ENCODE measurements around the gene TCF4. TPM values are rescaled to one million over a fixed set of nuclear protein-coding genes. Genes with fewer than 3 reads are reported as not detected.

TCF4 gene
- total RNA-seq, 1 donor from 2014 or later = 459 TPM

DNA sequence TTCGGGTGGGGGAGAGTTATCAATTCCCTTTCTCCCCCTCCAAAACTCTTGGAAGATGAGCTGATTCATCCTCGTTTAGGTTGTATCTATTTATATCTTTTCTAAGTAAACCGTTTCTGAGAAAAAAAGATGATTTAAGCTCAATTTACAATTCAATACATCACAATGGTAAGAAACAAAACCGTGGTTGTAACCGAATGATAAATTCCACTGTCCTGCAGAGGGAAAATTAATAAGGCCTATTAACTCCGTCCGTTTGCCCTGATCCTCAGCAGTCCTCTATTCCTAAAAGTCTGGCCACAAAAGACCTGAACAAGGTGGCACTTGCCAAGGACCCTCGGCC lies 286.2 kb downstream of the TCF4 start:
- DNase-seq (ENCODE audit: low read depth in 2 of 2) = no peak

DNA sequence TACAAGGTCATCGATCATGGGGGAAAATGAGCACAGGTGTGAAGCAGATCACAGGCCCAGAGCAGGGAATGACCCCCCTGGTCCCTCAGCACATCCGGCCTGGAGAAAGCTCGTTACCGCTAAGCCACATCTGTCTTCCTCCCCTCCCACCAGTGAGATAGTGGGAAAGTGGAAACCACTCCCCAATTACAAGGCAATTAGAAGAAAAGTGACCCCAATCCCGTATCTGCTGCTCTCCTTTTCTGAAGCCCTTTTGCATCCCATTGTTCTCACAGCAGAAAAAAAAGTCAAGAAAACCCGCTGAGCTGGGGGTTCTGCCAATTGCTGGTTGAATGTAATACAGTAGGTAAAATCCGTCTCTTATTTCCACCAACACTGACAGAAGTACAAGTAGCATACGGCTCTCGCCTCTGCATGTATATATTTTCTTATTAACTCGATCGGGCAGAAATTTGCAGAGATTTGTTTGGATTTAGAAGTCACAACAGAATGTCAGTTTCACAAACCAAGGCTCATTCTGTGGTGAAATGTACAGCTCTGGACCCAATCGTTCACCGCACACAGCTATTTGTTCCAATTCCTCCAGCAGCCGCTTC lies 287.0 kb downstream of the TCF4 start:
- DNase-seq (ENCODE audit: low read depth in 2 of 2) = no peak

DNA sequence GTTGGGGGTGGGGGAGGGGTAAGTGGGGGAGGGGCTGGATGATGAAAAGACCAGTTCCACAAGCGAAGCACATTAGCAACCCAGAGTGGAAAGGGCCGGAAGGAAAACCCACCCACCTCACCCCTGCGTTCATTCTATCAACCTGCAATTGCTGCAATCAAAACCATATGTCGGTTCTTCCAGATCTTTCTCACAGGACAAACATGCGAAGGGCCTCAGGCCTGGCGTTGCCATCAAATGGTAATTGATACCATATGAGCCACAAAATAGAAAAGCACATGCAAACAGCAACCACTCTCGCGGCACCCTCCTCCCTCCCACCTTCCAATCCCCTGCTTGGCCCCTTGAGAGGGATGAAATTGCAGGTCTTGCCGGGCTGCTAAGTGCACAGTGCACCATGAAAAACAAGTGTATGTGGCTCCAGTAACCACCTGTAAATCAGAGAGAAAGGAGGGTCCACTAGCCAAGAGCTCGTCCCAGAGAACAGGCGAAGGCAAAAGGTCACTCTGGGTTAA lies 287.5 kb downstream of the TCF4 start:
- no peak for DNase-seq (ENCODE audit: low read depth in 2 of 2)

DNA sequence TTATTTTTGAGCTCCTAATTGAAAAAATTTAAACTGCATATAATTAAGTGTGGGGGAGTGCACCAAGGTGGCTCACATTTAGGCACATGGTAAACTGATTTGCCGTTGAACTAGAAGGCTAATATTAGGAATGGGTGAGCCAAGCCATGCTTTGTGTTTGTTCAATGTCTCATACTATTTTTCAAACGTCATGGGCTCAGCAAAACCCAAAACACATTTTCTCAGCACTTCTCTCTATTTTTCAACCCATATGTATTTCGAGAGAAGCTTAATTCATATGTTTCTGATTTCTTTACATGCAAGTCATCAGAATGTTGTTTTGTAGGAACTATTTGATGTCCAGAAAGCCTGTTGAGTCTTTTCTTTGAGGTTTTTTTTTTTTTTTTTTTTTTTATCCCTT lies 291.2 kb downstream of the TCF4 start:
- no peak for DNase-seq (ENCODE audit: low read depth in 2 of 2)

DNA sequence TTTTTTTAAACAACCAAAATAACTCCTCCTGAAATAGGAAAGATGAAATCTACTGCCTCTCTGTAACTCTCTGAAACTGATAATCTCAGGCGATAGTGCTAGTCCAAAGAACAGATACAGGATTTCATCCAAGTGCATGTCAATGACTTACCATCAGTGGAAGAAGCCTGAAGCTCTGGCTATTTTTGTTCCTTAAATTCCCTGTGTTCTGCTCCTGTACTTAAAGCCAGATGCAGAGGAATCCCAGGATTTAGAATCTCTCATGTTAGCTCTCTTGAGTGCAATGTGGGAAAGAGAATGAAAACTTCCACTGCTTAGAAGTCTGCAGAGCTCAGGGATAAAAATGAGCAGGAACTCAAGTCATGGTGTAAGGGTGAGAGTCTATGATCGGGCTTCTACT lies 291.9 kb downstream of the TCF4 start:
- DNase-seq (ENCODE audit: low read depth in 2 of 2) = no peak

DNA sequence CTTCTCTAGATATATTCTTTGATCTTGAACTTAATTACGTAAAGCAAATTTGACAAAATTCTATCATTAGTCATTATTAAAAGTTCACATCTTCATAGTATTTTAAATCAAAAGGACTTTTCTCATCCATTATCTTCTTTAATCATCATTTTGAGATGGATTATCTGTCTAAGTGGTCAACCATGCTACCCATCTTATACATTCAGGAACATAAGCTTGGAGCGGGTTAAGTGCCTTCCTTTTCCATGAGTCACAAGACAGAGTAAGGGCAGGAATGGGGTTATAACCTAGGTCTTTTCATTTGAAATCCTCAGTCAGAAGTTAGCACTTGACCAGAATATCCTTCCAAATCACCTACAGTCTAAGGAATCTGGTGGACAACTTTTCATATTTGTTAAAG lies 297.1 kb downstream of the TCF4 start:
- no peak for DNase-seq (ENCODE audit: low read depth in 2 of 2)

DNA sequence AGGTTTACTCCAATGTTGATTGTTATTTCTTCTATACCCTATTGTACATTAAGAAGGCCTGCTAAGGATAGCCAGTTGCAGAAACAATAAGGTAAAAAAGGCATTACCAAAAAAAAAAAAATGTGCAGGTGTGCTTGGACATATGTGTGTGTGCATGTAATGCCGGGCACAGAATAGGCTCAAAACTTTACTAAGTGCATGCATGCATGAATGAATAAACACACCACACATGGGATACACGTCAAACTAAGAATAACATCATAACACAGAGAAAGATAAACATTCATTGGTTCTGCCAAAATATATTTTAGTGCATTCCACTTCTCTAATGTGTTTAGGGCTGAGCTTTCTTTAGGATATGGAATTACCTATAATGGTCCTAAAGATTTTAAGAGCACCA lies 298.2 kb downstream of the TCF4 start:
- no peak for DNase-seq (ENCODE audit: low read depth in 2 of 2)

DNA sequence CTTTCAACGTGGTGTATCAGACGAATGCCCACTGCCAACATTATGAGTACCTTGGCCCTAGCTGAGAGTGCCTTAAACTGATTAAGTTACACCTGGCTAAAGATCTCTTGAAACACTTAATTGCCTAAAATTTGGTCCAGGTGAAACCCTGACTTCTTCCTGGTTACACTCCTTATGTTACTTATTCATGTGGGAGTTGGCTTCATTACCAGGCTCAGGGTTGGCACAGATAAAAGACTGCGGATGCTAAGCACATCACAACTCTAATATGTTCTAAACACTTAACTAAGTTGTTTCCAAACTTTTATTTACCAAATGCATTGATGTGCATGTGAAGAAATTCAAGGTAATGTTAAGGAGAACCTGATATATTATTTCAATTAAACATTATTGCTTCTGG lies 298.9 kb downstream of the TCF4 start:
- DNase-seq (ENCODE audit: low read depth in 2 of 2) = no peak

DNA sequence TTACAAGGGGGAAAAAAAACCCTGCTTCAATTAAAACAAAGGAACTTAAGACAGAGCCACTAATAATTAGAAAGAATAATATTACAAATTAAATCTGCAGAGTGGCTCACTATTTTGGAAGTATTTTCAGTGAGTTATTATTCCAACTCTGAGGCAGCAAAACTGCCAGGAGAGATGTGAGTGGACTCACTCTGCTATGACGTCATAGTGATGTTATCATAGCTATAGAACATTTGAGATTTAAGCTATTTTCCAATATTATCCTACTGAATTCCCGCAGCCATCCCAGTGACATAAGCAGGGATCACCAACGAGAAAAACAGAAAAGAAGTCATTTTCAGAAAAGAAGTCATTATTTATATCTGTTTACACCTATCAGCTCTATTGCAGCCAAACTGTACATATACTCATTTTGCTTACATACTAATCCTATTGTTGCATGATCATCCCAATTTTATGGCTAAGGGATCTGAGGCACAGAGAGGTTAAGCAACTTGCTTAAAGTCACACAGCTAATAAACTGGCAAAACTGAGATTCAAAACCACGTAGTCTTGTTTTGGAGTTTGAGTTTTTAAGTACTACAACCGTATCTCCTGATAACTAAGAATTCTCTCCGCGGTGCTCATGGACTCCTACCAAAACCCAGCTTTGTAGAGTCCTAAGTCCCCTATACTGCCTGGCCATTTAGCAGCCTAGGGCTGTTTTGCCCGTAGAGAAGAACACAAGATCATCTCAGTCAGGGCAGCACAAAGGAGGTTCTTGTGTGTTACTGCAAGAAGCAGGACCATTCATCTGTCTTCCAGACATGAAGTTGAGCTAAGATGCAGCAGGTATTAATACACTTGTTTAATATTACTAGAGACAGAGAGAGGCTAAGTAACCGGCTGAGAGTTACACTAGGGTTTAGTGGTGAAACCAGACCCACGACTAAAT lies 299.8 kb downstream of the TCF4 start:
- DNase-seq (ENCODE audit: low read depth in 2 of 2) = no peak

DNA sequence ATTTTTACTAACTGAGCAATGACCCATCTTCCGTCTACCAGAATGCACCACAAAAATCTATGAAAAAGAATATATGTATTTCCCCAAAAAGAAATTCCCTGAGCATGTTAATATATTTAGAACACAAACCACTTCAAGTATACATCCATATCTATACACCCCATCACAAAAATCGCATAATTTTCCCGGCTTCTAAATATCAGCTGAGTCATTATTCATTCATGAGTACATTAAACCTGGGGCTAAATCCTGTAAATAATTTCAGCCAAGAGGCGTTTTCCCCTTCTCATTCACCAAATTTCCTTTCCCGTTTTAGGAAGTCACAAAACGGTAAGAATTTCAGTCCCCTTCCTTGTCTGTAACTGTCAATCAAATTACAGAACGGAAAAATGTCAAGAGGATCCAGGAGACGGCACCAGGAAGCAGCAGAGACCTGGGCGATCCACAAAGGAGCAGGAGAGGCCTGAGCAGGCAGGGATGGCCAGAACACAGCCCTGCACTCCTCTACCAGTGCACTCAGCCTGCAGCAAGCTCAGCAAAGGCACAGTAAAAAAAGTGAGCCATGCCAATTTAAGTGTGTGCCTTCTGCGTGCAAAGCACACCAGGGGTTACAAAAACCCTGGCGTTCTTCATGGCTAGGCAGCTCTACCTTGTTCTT lies 300.7 kb downstream of the TCF4 start:
- no peak for DNase-seq (ENCODE audit: low read depth in 2 of 2)

DNA sequence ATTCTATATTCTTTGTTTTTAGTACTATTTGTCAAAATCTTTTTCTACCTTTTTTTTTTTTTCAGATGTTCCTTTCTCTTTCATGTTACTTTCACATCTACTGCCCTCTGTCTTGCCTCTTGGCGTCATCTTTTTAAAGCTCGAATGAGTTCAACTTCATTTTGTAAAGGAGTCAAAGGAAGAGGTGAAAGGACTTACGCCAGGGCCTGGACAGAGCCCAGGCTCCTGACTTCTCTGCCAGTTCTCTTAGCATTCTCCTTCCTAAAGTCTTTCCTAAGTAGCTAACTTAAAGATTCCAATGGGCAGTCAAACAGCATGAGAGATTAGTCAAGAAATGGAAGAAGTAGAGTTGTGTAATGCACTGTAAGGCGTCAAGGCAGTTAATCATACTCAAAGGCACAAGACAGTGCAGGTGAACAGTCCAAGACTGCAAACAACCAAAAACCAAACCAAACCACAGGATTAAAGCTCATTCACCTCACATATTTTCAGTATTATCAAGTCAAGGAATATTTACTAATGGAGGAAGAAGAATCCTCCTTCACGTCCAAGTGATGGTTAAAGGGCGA lies 301.7 kb downstream of the TCF4 start:
- DNase-seq (ENCODE audit: low read depth in 2 of 2) = no peak

DNA sequence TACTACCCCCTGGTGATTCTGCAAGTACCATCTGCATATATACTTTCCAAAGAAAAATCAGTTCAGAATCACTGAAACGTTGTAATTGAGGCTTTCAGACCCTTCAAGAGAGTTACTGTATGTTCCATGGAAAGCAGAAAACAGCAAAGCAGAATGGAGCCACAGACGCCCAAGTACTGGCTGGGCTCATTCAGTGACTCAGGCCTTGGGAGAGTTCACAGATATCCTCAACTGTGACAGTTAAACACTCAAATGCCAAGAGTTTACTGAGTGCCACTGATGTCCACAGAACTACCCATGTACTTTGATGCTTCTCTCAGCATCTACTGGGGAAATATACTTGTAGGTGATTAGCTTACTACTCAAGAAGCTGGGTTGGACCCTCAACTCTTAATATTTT lies 303.4 kb downstream of the TCF4 start:
- no peak for DNase-seq (ENCODE audit: low read depth in 2 of 2)

DNA sequence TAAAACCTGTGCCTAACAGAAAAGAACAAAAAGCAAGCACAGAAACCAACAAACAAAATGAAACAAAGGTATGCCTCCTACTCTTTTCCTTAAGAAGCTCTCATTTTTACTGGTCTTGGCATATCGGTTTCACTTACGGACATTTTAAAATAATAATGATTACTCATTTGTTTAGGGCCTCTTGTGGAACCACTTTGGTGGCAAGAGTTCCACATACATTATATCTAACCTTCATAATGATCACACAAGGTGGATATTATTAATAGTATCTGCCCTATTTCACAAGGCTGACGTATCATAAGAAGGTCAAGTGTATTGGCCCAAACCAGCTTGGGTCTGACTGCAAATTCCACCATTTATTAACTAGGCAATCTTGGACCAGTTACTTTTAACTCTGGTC lies 304.7 kb downstream of the TCF4 start:
- DNase-seq (ENCODE audit: low read depth in 2 of 2) = no peak

DNA sequence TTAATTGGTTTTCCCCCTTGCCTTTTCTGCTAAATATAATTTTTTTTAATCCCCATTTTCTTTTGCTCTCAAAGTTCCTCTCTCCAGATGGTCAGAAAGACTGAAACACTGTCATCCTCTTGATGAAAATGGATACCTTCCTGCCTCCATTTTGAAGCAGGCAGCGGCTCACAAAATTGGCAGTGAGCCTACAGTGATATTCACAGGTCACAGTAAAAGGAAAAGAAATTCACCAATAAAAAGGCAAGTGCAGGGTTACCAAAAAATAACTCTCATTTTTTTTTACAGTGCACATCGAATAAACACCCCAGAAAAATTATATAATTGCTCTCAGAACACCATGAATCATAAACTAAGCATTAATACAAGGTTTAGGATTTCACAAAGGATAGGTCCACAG lies 307.5 kb downstream of the TCF4 start:
- peak; percentile 47 to 52 for DNase-seq (ENCODE audit: low read depth in 2 of 2)

DNA sequence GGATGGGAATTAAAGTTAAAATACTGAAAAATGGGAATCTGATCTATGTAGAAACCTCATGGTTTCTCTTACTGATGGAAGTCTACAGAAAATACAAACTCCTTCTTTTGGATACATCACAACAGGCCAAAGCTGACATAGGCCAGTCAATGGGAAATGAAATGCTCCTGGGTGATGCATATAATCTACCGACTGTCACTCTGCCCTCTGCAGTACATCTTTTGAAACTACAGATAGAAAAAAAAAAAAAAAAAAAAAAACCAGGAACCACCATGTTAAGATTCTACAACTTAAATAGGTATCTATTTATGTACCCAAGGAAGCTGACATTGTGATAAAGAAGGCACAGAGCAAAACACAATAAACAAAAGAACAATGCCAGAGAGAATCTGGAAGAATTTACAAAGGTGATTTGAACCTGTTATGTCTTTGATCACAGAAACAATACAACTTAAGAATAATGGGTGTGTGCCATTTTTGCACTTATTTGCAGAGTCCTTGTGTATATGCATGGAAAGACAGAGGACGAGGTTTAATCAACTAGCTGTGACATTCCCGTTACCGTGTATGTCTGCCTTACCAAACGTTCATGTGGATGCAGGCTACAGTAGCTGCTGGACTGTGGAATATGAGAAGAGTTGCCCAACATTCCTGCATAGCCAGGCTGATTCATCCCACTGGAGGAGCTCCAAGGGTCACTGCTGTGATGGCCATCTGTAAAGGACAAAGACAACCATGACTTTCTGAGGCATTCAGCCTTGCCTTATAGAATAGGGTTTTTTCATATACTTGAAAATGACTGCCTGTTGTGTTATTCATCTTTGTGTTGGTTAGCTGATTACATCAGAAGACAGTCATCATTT lies 312.7 kb downstream of the TCF4 start:
- peak in 1 of 2 donors; percentile 46 for DNase-seq (ENCODE audit: low read depth in 2 of 2)

DNA sequence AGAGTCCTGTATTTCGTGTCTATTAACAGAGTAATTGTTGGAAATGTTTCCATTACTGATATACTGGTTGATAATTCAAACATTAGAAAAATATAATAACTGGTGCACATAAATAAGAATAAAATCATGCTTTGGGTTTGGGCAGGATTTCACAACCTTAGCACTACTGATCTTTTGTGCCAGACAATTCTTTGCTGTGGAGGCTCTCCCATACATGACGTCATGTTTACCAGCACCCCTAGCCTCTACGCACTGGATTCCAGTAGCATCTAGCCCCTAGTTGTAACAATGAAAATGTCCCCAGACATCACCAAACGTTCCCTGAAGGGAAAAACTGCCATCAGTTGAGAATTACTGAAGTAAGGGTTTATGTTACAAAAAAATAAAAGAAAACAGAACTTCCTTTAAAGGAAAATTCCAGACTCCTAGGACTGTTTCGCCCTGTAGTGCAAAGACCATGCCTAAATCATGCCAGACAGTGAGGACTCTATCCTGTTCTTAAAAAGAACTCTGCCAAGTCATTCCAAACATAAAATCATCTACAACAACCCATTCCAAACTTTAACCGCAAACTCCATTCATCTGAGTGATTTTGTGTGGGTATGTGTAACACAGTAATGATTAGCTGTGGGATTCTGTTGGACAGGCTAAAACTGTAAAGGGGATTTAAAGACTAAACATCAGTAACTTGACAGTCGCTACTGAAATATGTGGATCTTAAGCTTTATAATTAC lies 315.3 kb downstream of the TCF4 start:
- no peak for DNase-seq (ENCODE audit: low read depth in 2 of 2)

DNA sequence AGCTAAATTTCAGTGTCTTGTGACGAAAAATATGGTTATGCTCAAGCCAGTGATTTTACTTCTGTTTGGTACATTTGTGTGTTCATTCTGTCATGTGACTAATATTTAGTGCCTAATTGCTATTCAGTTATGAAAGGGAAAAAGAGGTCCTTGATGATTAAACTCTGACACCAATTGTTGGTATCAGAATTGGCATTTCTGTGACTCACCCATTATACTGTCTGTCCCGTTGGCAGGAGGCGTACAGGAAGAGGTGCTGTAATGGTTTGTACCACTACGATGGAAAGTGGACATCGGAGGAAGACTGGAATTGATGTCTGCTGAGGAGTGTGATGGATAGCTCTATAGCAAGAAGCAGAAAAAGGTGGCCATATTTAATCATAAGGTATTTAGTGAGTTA lies 318.4 kb downstream of the TCF4 start:
- peak in 1 of 2 donors; percentile 73 for DNase-seq (ENCODE audit: low read depth in 2 of 2)

DNA sequence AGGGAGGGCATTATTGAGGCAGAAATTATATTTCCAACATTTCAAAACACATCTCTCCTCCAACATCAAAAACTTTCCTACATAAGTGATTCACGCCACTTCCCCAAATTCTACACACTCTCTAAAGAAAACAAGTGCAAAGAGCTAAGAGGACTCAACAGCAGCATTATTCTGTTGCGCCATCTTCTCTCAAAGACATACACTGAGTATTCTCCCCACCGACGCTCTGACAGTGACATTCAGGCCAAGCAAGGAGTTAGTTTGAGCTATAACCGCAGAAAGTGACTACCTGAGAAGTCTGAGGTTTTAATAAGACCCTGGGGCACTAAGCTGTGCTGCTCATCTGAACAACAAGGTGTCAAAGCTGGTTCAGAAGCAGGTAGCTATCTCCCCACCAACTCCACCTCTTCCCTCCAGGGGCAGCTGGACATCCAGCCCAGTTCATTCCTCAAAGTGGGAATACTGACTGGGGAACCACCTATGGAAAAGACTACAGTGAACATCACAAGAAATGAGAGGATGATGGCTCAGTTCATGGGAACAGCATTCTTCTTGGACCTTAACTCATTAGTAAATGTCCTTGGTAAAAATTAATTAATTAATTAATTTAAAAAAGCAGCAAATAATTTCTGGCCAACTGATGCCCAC lies 319.2 kb downstream of the TCF4 start:
- DNase-seq (ENCODE audit: low read depth in 2 of 2) = no peak

DNA sequence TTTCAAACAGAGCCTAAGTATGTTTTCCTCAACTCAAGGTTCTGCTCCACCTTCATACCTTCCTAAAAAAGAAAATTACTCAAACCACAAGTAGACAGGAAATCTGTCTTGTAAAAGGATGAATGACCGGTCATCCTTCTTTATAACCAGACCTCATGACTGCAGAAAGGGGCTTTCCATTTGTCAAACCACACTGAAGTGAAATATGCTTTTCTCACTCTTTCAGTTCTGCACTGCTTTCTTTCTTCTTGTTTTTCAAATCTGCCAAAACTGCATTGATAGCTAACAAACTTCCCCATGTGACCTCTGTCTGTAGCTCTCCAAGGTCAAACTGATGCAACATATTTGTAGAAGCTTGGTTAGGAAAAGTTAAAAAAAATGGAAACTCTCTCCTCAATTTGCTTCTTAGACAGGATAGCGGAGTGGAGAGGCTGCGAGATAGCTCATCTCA lies 319.8 kb downstream of the TCF4 start:
- peak in 1 of 2 donors; percentile 56 for DNase-seq (ENCODE audit: low read depth in 2 of 2)

DNA sequence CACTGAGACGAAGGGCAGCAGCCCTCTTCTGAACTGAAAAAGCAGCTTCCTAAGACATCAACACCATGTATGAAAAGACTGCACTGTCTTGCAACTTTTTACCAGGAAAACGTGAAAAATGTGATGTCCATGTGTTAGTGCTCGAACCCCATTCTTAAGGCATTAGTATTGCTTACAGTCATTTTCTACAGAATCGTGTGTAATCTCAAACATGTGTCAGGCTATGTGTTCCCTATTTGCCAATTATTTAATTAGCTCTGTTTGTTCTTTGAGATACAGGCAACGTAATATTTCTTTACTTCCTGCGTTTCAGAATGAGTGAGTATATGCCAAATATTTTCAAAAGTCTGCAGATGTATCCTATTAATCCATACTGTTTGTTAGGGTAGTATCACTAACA lies 321.0 kb downstream of the TCF4 start:
- DNase-seq (ENCODE audit: low read depth in 2 of 2) = no peak

All from dermis microvascular lymphatic vessel endothelial cell (primary cell).